Mesothelial cell of epicardium (in vitro differentiated cells): ENCODE results near the gene TNFRSF17. TPM values are rescaled to one million over a fixed set of nuclear protein-coding genes. Genes with fewer than 3 reads are reported as not detected.

Experiments
- DNase-seq, 2 experiments: peaks; one replicate each; pipeline ENCODE4 v3.0.0; 2021; ENCODE audit warnings: low spot score in 2 of 2; ENCODE audit not compliant: unreplicated experiment in 2 of 2
- H3K27ac Mint-ChIP-seq: 2 replicates; pipeline ENCODE4 v1.8.0; 2021; ENCODE audit warnings: mixed read lengths
- H3K27me3 Mint-ChIP-seq: 2 replicates; pipeline ENCODE4 v1.8.0; 2021; ENCODE audit warnings: low read depth, mixed read lengths
- H3K36me3 Mint-ChIP-seq: 2 replicates; pipeline ENCODE4 v1.8.0; 2021; ENCODE audit warnings: mixed read lengths
- H3K4me1 Mint-ChIP-seq: 2 replicates; pipeline ENCODE4 v1.8.0; 2021; ENCODE audit warnings: mixed read lengths
- H3K4me3 Mint-ChIP-seq: 2 replicates; pipeline ENCODE4 v1.8.0; 2021; ENCODE audit warnings: mild to moderate bottlenecking, moderate library complexity, mixed read lengths
- H3K9me3 Mint-ChIP-seq: 2 replicates; pipeline ENCODE4 v1.8.0; 2021; ENCODE audit warnings: mixed read lengths
- total RNA-seq: library from RNA; stranded (reverse); gene quantifications from 3 replicates; pipeline ENCODE4 v1.2.1, GENCODE V29; 2021
- TF ChIP-seq, protein P1 (sequence below): fragments of 200-600 bp; sonication (generic); IDR thresholded peaks from one replicate; pipeline ENCODE4 v1.5.0; 2021; ENCODE audit warnings: antibody characterized with exemption; ENCODE audit not compliant: unreplicated experiment

TNFRSF17 gene
- total RNA-seq, 1 donor from 2014 or later = not detected

DNA sequence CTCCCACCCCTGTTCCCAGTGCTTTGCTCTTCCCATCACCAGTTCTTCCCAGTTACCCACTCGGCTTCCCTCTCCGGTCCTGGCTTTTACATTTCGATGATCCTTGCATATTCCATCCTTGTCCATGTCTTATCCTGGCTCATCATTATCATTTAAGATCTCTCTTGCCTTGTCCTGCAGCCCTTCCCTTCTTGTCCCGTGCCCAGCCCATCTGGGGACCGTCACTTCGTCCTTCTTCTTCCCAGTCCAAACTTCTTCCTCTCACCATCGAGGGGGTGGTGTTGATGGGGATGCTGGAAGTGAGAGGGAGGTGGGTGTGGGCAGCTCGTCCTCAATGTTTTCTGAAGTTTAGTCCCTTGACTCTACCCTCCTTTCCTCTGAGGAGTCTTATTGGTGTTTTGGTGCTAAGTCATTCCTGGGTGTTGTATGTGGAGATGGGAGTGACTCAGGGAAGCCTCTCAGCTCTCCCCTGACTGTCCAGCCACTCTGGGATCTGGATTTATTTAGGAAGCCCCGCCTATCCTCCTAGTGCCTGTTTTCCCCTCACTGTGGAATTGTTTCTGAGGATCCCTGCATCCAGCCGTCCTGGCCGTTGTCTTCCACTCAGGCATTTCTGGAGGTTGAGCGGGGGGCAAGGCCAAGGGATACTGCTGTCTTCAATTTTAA lies 12.5 kb downstream of the TNFRSF17 start:
- H3K36me3 Mint-ChIP-seq = peaks cover 4% of the 10 kb centered on the region
- no peaks in the 10 kb centered on the region for H3K27me3 Mint-ChIP-seq
- H3K4me1 Mint-ChIP-seq = peaks cover 28% of the 10 kb centered on the region
- H3K4me3 Mint-ChIP-seq = peak overlapping the region; percentile 96
- no peak for DNase-seq
- H3K9me3 Mint-ChIP-seq = no peaks in the 10 kb centered on the region
- H3K27ac Mint-ChIP-seq = peak overlapping the region; percentile 8
- TF ChIP-seq, protein P1, sequence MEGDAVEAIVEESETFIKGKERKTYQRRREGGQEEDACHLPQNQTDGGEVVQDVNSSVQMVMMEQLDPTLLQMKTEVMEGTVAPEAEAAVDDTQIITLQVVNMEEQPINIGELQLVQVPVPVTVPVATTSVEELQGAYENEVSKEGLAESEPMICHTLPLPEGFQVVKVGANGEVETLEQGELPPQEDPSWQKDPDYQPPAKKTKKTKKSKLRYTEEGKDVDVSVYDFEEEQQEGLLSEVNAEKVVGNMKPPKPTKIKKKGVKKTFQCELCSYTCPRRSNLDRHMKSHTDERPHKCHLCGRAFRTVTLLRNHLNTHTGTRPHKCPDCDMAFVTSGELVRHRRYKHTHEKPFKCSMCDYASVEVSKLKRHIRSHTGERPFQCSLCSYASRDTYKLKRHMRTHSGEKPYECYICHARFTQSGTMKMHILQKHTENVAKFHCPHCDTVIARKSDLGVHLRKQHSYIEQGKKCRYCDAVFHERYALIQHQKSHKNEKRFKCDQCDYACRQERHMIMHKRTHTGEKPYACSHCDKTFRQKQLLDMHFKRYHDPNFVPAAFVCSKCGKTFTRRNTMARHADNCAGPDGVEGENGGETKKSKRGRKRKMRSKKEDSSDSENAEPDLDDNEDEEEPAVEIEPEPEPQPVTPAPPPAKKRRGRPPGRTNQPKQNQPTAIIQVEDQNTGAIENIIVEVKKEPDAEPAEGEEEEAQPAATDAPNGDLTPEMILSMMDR = no peak

DNA sequence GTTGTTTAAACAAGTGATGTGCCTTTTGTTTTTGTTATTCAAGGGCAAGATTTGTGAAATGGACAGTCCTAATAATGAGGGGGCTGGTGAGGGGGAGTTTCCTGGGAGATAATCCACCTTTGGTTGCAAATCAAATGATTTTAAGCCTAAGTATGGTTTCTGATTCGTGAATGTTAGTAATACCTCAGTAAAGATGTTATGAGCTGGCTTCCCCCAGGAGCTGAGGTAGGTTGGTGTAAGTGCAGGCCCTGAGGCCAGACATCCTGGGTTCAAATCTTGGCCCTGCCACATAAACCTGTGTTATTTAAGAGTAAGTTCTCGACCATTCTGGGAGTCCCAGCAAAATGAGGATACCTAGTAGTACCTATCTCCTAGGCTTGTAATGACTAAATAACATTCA lies 13.1 kb downstream of the TNFRSF17 start:
- H3K4me3 Mint-ChIP-seq = peak overlapping the region; percentile 96
- TF ChIP-seq, protein P1 = no peak
- H3K9me3 Mint-ChIP-seq = no peaks in the 10 kb centered on the region
- peaks cover 28% of the 10 kb centered on the region for H3K4me1 Mint-ChIP-seq
- no peaks in the 10 kb centered on the region for H3K27me3 Mint-ChIP-seq
- H3K36me3 Mint-ChIP-seq = peaks cover 4% of the 10 kb centered on the region
- no peak overlapping the region for H3K27ac Mint-ChIP-seq
- DNase-seq = no peak

DNA sequence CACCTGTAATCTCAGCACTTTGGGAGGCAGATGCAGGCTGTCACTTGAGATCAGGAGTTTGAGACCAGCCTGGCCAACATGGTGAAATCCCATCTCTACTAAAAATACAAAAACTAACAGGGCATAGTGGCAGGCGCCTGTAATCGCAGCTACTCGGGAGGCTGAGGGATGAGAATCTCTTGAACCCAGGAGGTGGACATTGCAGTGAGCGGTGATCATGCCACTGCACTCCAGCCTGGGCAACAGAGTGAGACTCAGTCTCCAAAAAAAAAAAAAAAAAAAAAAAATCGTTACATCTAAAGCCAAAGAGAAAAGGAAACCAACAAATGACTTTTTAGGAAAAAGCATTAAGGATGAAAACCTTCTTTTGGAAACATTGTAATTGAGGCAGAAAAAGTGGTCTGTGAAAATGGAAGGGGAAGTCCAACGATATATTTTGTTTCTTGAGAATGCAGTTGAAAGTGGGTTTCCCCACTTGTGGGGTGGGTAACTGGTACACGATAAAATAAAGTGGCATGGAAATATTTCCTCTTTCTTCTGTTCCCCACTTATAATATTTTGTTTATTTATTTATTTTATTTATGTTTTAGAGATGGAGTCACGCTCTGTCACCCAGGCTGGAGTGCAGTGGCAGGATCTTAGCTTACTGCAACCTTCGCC lies 14.1 kb downstream of the TNFRSF17 start:
- TF ChIP-seq, protein P1 = no peak
- H3K27ac Mint-ChIP-seq = no peak overlapping the region
- no peaks in the 10 kb centered on the region for H3K27me3 Mint-ChIP-seq
- peaks cover 28% of the 10 kb centered on the region for H3K4me1 Mint-ChIP-seq
- no peaks in the 10 kb centered on the region for H3K9me3 Mint-ChIP-seq
- no peak for DNase-seq
- H3K36me3 Mint-ChIP-seq = no peaks in the 10 kb centered on the region
- no peak overlapping the region for H3K4me3 Mint-ChIP-seq

DNA sequence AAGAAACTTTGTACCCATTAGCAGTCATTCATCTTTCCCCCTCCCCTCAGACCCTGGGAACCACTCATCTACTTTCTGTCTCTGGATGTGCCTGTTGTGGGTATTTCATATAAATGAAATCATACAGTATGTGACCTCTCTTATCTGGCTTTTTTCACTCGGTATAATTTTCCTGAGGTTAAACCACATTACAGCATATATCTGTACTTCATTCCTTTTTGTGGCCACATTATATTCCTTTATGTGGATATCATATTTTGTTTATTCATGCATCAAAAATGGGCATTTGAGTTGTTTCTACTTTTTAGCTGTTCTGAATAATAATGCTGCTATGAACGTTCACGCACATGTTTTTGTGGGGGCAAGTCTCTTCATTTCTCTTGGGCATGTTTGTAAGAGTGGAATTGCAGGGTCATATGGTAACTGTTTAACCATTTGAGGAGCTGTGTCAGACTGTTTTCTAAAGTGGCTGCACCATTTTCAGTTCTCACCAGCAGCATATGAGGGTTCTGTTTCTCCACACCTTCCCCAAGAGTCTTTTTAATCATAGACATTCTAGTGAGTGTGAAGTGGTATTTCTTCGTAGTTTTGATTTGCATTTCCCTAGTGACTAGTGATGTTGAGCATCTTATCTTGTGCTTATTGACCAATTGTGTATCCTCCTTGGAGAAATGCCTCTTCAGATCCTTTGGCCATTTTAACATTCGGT lies 15.3 kb downstream of the TNFRSF17 start:
- Mint-ChIP-seq H3K27me3 (no peaks in the 10 kb centered on the region), H3K27ac (no peak overlapping the region), H3K4me1 (peaks cover 27% of the 10 kb centered on the region), H3K36me3 (no peaks in the 10 kb centered on the region), H3K9me3 (no peaks in the 10 kb centered on the region), H3K4me3 (no peak overlapping the region)
- no peak for DNase-seq
- TF ChIP-seq, protein P1 = no peak

DNA sequence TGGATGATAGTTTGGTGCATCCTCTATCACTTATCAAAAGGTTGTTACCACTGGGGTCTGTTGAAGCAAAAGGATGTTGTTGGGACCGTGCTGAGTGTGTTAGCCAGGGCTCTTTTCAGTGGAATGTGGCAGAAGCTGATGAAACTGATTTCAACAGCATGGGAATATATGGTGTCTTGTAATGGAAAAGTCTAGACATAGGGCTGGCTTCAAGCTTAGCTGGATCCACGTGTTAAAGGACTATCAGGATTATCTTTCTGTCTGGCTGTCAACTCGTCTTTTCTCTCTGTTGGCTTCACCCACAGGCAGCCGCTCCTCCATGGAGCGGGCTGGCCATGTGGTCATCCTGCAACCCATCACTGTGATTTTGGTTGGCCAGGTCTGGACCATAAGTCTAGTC lies 20.2 kb downstream of the TNFRSF17 start:
- Mint-ChIP-seq H3K9me3 (no peaks in the 10 kb centered on the region), H3K27ac (no peak overlapping the region)

More for the DNA sequence above, 20.2 kb downstream of the TNFRSF17 start:
- Mint-ChIP-seq H3K4me1 (peaks cover 4% of the 10 kb centered on the region), H3K27me3 (no peaks in the 10 kb centered on the region), H3K36me3 (no peaks in the 10 kb centered on the region), H3K4me3 (no peak overlapping the region)
- TF ChIP-seq, protein P1 = no peak
- no peak for DNase-seq
